ENCODE data around the gene WDR18.

Gene WDR18

GRCh38 chr19:942133-942645 lies 42.0 kb upstream of the WDR18 start:
- H3K9me3 ChIP-seq (ENCODE audit: insufficient read depth, low read depth, low read length), result no peaks in the 10 kb centered on the region
- no peaks in the 10 kb centered on the region for H3K9me2 ChIP-seq (replicated peaks; ENCODE audit: low read depth, low read length)
- H3K4me2 ChIP-seq (ENCODE audit: low read depth, low read length, poor library complexity, severe bottlenecking), result no peak overlapping the region
- TF ChIP-seq EZH2phosphoT487 (IDR thresholded peaks at IDR 0.05; ENCODE audit: borderline replicate concordance), result no peak
- TF ChIP-seq, protein P1, sequence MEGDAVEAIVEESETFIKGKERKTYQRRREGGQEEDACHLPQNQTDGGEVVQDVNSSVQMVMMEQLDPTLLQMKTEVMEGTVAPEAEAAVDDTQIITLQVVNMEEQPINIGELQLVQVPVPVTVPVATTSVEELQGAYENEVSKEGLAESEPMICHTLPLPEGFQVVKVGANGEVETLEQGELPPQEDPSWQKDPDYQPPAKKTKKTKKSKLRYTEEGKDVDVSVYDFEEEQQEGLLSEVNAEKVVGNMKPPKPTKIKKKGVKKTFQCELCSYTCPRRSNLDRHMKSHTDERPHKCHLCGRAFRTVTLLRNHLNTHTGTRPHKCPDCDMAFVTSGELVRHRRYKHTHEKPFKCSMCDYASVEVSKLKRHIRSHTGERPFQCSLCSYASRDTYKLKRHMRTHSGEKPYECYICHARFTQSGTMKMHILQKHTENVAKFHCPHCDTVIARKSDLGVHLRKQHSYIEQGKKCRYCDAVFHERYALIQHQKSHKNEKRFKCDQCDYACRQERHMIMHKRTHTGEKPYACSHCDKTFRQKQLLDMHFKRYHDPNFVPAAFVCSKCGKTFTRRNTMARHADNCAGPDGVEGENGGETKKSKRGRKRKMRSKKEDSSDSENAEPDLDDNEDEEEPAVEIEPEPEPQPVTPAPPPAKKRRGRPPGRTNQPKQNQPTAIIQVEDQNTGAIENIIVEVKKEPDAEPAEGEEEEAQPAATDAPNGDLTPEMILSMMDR (conservative IDR thresholded peaks at IDR 0.05; ENCODE audit: low read length), result no peak
- no peak overlapping the region for H3K9ac ChIP-seq (ENCODE audit: low read depth, low read length, poor library complexity, severe bottlenecking)
- no peaks in the 10 kb centered on the region for H3K27me3 ChIP-seq (ENCODE audit: insufficient read depth, low read length, poor library complexity, severe bottlenecking)
- peaks cover 5% of the 10 kb centered on the region; the same call in 1 of the 2 replicates for H3K36me3 ChIP-seq (ENCODE audit: insufficient read depth, low read length)
- H4K20me1 ChIP-seq (ENCODE audit: insufficient read depth, low read length, poor library complexity, severe bottlenecking), result peaks cover 7% of the 10 kb centered on the region
- H3K4me3 ChIP-seq (ENCODE audit: low read length, poor library complexity, severe bottlenecking), result no peak overlapping the region
- no peaks in the 10 kb centered on the region for H3K4me1 ChIP-seq (ENCODE audit: insufficient read depth, low read length, poor library complexity, severe bottlenecking)
- peaks cover 22% of the 10 kb centered on the region; the same call in 1 of the 2 replicates for H3K79me2 ChIP-seq (ENCODE audit: insufficient read depth, low read length)
- no peaks in the 10 kb centered on the region for H3F3A ChIP-seq (ENCODE audit: low read depth)
- no peak overlapping the region for H2AFZ ChIP-seq (ENCODE audit: low read length)

DNA sequence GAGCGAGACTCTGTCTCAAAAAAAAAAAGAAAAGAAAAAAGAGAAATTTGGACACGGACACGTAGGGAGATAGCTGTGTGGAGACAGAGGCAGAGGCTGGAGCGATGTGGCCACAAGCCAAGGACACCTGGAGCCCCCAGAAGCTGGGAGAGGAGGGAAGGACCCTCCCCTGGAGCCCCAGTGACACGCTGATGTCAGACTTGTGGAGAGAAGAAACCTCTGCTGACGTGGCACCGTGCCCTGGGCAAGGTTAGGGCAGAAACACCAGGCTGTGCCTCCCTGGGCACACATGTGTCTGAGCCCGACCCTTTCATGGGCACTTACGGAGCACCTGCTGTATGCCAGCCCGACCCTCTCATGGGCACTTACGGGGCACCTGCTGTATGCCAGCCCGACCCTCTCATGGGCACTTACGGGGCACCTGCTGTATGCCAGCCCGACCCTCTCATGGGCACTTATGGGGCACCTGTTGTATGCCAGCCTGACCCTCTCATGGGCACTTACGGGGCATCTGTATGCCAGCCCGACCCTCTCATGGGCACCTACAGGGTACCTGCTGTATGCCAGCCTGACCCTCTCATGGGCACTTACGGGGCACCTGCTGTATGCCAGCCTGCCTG lies 40.5 kb upstream of the WDR18 start:
- Histone ChIP-seq H3K27me3 (ENCODE audit: insufficient read depth, low read length, poor library complexity, severe bottlenecking) (no peaks in the 10 kb centered on the region), H3F3A (ENCODE audit: low read depth) (no peaks in the 10 kb centered on the region), H3K36me3 (ENCODE audit: insufficient read depth, low read length) (peaks cover 7% of the 10 kb centered on the region; the same call in 1 of the 2 replicates), H2AFZ (ENCODE audit: low read length) (no peak overlapping the region), H3K9ac (ENCODE audit: low read depth, low read length, poor library complexity, severe bottlenecking) (no peak overlapping the region), H3K4me3 (ENCODE audit: low read length, poor library complexity, severe bottlenecking) (no peak overlapping the region), H3K9me3 (ENCODE audit: insufficient read depth, low read depth, low read length) (no peaks in the 10 kb centered on the region), H3K79me2 (ENCODE audit: insufficient read depth, low read length) (peaks cover 20% of the 10 kb centered on the region; the same call in 1 of the 2 replicates), H4K20me1 (ENCODE audit: insufficient read depth, low read length, poor library complexity, severe bottlenecking) (peaks cover 4% of the 10 kb centered on the region), H3K4me1 (ENCODE audit: insufficient read depth, low read length, poor library complexity, severe bottlenecking) (no peaks in the 10 kb centered on the region), H3K9me2 (replicated peaks; ENCODE audit: low read depth, low read length) (no peaks in the 10 kb centered on the region), H3K4me2 (ENCODE audit: low read depth, low read length, poor library complexity, severe bottlenecking) (no peak overlapping the region)
- TF ChIP-seq, protein P1 (conservative IDR thresholded peaks at IDR 0.05; ENCODE audit: low read length), result no peak
- TF ChIP-seq EZH2phosphoT487 (IDR thresholded peaks at IDR 0.05; ENCODE audit: borderline replicate concordance), result no peak

DNA sequence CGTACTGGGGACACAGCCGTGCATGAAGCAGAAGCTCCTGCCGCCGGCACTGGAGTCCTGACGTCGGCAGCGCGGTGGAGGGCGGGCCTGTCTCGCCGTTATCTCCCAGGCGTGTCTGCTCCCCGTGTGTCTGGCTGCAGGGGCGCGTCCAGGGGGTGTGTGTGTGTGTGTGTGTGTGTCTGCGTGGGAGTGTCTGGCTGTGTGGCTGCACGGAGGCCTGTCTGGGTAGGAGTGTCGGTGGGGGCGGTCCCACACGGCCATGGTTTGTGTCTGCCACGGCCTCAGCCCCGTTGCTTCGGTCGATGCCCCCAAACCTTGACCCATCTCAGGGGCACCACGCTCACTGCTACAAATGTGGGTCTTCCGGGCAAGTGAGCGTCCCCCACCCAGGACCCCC lies 40.0 kb upstream of the WDR18 start:
- Histone ChIP-seq H3K36me3 (ENCODE audit: insufficient read depth, low read length) (peaks cover 7% of the 10 kb centered on the region; the same call in 1 of the 2 replicates), H3K4me1 (ENCODE audit: insufficient read depth, low read length, poor library complexity, severe bottlenecking) (no peaks in the 10 kb centered on the region), H3K79me2 (ENCODE audit: insufficient read depth, low read length) (peaks cover 20% of the 10 kb centered on the region; the same call in 1 of the 2 replicates), H3K27me3 (ENCODE audit: insufficient read depth, low read length, poor library complexity, severe bottlenecking) (no peaks in the 10 kb centered on the region), H3K4me3 (ENCODE audit: low read length, poor library complexity, severe bottlenecking) (no peak overlapping the region), H3K4me2 (ENCODE audit: low read depth, low read length, poor library complexity, severe bottlenecking) (no peak overlapping the region), H2AFZ (ENCODE audit: low read length) (no peak overlapping the region), H3F3A (ENCODE audit: low read depth) (no peaks in the 10 kb centered on the region), H3K9ac (ENCODE audit: low read depth, low read length, poor library complexity, severe bottlenecking) (no peak overlapping the region), H3K9me2 (replicated peaks; ENCODE audit: low read depth, low read length) (no peaks in the 10 kb centered on the region), H4K20me1 (ENCODE audit: insufficient read depth, low read length, poor library complexity, severe bottlenecking) (peaks cover 4% of the 10 kb centered on the region), H3K9me3 (ENCODE audit: insufficient read depth, low read depth, low read length) (no peaks in the 10 kb centered on the region)
- TF ChIP-seq, protein P1 (conservative IDR thresholded peaks at IDR 0.05; ENCODE audit: low read length), result no peak
- TF ChIP-seq EZH2phosphoT487 (IDR thresholded peaks at IDR 0.05; ENCODE audit: borderline replicate concordance), result no peak

Measured in Loucy (cell line).